HS-5 (cell line): ENCODE data around the gene SYP.
A peak's percentile ranks its signal among the peaks of the same experiment; 100 is the strongest.
"Not testable (repeated sequence)": the region's sequence is repeated elsewhere in the genome, so short reads cannot be mapped to it uniquely, and the experiment has no call there.

ENCODE experiments used
- DNase-seq: peaks from one replicate; pipeline ENCODE4 v3.0.0-alpha.2; 2012; ENCODE audit warnings: low read depth

Gene SYP

DNA sequence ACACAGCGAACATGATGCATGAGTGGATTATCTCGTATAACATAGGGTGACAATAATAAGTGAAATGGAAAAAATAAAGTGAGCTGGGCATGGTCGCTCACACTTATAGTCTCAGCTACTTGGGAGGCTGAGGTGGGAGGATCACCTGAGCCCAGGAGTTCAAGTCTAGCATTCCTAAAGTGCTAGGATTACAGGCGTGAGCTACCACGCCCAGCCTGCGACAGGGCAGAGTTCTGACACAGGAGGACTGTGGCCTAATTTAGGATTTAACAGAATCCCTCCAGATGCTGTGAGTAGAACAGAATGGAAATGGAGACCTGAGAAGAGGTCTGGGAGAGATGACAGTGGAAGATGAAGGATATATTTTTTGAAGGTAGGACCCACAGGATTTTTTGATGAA, 10.4 kb downstream of the SYP start:
- no peak for DNase-seq

DNA sequence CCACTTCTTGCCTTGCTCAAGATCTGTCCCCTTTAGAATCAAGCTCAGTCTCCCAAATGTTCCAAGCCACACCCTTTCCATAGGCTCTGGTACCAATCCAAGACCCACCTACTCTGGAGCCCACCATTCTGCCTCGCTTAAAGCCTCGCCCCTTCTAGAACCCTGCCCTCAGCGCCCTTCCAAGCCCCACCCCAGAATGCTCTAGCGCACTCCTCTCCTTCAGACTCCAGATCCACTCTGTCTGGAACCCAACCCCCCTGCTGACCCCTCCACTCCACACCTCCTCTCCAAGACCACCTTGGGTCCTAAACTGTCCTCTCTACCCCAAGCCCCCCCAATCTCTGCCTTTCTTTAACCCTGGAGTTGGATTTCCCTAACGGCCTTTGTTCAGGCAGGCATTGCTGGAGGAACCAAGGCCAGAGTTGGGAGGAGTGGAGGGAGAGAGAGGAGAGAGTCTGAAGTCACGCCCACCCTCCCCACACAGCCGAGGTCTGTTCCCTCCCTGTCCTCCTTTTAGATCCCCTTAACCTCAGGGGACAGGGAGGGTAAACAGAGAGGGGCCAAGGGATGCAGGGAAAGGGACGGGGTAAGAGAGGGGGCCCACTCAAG, 11.4 kb downstream of the SYP start:
- no peak for DNase-seq

DNA sequence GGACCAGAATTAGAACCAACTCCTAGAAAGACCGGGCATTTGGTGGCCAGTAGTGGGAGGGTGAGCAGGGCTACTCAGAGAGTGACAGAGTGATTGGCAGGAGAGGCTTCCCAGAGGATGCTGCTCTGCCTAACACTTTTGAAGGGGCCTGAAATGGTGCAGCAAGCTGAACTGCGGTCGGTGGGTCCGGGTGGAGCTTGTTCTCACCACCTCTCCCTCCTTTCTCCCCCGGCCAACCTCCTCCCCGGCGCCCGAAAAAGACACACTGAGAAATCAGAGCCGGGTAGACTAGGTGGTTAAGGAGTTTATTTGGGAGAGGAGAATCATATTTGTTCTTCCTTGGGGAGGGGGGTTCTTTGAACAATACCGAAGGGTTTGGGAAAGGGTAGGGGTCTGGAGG, 12.5 kb downstream of the SYP start:
- DNase-seq: no peak

DNA sequence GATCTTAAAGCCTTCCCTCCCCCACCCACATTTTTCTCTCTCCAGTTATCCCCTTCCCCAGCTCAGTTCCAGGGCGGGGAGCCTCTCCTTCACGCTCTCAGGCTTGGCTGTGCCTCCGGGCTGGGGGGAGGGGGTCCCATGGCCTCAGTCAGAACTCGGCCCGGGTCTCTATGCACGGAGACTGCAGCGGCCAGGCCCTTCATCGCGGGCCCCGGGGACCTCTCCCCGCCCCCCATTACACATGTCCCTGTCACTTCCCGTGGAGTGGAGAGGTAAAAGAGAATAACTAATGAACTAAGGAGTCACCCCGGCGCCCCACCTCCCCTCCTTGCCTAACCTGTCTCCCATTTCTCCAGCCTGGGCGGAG, 13.0 kb downstream of the SYP start:
- DNase-seq: no peak

DNA sequence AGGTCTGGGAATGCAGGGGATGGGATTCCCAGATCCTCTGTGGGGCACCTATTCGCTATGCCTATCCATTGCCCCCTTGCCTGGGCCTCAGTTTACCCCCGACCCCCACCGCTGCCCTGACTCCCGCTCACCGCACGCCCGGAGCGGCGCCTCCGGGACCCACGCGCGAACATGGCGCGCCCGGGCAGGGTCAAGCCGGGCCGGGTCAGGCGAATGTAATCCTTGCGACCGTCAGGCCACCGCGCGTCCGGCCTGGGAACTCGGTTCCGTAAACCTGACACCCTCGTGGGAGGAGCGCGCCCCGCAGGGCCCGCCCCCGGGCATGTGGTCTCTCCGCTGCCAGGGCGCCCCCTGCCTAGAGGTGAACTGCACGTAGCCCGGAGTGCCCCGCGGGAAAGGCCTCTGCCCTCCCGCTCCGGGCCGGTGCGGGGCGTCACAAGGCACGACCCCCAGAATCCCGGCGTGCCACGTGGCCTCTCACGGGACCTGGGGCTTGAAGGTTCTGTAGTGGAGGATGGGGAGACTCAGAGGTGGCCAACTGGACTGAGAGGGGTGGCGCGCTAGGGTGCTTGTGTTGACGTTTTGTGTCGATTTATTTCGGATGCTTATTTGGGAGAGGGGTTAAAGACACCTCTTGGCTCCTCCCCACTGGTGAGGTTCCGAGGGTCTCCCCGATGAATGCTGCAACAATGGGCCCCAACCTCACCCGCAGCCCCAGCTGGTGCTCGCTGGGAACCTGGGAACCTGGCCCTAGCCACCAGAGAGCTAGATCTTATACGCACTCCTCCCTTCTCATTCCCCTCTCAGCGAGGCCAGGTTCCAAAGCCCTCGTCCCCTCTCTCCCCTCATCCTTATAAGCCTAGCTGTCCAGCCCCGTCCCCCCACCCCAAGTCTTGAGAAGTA, 13.6 kb downstream of the SYP start, which contains the start of gene PRICKLE3:
PRICKLE3 (minus strand) TSS at position 249 of the 903 bp plus-strand sequence; CDS start at position 173, 76 bp downstream.
- DNase-seq: no peak

DNA sequence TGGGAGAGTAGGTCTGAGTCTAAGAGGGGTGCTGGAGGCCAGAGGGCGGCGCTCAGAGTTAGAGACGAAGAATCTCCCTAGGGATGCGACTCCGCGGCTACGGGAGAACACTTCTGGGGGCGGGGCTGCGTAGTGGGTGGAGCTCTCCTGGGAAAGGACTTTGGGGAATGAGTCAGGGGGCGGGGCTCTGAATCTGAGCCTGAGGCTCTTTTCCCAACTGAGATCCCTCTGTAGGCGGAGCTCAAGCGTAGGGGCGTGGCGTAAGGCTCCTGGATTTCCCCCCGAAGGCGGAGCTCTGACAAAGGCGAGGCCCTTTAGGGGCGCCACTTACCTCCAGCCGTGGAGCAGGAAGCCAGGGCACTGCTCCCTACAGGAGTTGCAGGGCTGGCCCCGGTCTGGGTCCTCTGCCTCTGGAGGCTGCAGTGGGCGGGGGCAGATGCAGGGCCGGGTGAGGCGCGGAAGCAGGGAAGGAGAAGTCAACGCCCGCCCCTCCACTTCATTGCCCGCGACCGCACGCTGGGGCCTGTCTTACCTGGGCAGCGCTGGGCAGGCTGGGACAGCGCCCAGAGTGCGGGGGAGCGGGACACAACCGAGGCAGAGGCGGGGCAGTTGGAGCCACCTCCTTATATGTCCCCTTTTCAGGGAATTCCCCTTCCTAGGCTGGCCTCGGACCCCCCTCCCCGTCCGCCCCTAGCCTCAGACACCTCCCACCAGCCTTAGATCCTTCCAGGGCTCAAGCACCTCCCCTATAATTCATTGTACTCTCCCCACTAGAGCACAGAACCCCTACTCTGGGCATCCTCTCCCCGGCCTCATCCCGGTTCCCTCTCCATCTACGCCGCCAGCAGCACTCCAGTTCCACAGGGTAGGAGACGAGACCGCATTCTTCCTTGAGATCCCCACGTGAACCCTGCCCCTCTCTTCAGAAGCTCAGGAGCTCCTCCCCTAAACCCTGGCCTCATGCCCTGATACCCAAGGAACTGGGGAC, 15.4 kb downstream of the SYP start:
- DNase-seq: peak; percentile 64

DNA sequence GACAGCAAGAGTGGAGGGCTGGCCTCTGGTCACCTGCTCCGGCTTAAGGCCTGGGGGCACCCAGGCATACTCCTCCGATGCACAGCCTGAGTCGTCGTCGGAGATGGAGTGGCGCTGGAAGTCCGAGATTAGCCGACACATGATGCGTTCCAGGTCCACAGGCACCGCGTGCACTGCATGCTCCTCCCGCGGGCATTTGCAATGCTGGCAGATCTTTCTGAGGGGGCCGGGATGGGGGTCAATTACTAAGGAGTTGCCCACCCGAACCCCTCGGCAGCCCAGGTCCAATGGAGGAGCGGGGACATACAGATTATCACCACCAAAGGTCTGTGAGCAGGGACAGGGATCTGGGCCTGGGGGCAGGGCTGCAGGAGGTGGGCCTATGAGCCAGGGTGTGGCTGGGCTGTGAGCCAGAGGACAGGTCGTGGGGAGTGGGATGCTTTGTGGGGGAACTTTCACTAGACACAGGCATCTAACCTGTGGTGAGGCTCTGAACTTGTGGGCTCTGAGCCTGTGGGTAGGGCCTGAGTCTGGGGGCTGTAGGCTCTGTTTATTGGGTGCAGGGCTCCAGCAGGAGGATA, 16.2 kb downstream of the SYP start:
- no peak for DNase-seq

DNA sequence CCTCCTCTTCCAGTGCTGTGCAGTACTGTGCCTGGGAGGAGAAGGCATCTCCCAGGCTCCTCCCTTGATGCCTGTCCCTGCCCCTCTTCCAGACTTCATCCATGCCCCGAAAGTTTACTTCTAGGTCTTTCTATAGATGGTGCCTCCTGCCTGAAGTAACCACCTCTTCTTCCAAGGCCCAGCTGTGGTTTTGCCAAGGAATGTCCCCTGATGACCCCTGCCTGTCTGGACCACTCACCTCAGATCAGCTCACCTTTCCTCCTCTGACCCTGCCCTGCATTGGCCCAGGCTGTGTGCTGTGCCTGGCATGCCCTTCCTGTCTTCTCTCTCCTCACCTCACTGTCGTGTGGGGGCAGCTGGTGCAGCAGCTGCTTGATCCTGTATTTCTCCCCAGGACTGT, 20.6 kb downstream of the SYP start:
- no peak for DNase-seq

DNA sequence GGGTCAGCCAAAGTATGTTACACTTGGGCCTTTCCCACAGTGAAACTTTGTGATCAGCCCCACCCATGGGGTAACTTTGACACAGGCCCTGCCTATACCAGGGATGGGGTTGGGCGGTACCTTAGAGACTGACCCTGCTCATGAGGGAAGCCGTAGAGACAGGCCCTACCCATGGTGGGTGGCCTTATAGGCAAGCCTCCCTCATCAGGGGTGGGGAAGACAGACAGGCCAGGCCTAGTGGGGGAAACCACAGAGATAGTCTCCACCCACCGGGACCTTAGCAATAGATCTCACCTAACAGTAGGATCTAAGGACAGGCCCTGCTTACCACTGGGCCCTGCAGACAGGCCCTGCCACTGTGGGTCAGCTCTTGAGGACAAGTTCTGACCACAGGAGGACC, 21.5 kb downstream of the SYP start:
- no peak for DNase-seq

DNA sequence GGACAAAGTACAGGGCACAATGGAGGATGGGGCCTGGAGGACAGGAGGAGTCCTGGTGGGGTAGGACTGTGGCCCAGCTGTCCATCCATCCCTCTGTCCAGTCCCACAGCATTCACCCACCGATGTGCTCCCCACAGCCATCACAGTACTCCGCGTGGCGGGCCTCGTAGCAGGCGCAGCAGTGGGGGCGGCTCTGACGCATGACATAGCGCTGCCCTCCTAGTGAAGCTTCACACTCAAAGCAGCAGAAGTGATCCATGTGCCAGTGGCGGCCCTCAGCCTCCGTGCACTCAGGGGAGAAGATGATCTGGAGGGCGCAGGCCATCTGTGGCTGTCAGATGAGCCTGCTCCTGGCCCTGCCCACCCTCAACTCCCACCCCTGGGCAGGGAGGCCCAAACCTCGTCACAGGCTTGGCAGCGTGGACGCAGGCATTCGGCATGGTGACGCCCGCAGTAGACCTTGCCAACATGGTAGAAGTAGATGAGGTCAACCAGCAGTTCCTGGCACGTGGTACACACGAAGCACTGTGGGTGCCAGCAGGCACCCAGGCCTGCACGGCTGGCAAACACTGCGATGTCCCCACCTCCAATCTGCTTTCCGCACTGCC, 22.0 kb downstream of the SYP start:
- DNase-seq: no peak

DNA sequence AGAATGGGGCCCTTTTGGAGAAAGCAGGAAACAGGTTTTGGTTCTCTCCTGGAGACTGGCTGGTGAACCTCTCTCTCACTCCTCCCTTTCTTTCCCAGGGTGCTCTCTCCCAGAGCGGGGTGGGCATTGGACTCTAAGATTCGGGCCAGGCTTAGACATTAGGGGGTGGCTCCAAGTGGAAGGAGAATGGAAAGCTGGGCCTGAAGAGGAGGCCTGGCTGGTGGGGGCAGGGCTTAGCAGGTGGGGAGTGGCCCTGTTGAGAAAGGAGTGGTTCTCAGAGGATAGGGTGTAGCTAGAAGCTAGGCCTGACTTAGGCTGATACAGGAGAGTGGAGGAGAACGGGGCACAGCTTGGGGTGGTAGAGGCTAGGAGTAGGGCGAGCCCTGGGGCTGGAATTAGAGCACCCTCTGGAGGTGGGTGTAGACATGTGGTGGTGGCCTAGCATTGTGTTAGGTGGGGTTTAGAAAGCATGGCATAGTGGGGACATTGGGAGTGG, 22.6 kb downstream of the SYP start:
- no peak for DNase-seq

DNA sequence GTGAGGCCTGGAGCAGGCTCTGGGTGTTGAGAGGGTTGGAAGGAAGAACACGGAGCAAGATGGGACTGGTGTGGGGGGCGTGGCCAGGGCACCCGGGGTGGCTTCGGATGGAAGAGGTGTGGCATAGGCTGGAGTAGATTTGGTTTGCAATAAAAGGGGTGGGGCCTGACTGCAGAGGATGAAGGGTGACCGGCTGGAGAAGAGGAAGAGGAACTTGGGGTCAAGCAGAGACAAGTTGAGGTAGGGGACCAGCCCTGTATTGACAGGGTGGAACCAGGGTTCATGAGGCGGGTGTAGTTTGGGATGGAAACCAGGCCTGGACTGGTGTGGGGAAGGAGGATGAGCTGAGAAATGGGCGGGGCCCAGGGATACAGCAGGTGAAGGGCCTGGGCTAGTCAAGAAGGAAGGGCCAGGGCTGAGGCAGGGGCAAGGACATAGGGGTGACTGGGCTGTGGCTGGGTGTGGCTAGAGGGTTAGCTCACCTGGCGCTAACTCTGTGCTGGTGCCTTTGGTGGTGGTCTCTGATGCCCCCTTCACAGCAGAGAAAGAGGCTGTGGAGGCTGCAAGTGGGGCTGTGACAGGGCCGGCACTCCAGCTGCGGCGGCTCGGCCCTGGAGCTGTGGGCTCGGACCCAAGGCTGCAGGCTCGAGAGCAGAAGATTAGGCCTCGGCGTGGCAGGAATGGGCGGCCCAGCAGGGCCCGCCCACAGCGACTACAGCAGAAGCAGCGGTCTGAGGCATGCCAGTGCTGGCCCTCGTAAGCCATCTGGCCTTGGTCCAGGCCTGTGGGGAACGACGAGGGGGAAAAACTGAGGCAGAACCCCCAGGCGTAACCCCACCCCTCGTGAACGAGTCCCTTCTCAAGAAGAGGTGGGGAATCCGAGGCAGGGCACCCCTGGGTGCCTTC, 23.3 kb downstream of the SYP start:
- DNase-seq: no peak

DNA sequence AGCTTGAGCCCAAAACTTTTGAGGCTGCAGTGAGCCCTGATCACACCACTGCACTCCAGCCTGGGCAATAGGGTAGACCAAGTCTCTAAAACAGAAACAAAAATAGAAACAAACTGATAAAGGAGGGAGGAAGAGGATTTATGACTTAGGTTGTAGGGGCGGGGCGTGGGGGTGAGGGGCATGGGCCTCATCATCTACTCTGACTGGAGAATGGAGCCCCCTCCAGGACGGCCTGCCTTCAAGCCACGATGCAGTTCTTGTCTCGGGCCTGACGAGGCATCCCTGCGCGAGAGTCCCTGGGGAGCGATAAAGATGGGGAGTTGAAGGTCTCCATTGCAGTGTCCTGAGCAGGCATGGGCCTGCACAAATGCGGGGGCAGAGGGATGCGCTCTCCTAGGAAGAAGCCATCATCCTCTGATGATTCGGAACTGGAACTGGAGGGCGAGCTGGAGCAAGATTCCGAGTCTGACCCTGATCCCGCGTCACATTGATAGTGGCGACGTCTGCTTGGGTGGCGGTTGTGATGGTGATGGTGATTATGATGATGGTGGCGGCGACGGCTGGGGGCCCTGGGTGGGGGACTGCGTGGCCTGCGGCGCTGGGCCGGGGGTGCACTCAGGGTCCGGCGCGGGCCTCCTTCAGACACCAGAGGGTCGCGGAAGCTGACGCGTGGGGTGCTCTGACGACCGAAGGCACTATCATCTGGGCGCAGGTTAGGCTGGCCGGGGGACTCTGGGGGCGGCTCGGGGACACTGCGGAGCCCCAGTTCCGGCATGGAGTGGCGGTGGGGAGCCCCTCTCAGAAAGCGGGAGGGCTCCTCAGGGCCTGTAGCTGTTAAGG, 24.3 kb downstream of the SYP start:
- DNase-seq: no peak

DNA sequence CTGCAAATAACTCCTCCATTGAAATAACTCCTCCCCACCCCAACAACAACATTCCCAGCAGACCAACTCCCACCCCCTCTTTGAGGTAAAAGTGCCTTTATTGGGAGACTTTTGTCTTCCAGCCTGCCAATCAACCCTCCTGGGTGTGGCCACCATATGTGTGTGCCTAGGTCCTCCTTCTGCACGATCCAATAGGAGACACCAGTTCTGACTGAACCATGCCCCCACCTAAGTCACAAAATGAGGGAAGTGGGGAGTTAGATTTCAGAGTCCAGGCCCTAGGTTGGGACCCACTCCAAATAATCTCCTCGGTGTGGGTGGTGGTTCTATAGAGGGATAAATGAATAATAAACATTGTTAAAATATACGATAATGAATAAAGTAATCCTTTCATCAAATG, 25.3 kb downstream of the SYP start:
- no peak for DNase-seq

DNA sequence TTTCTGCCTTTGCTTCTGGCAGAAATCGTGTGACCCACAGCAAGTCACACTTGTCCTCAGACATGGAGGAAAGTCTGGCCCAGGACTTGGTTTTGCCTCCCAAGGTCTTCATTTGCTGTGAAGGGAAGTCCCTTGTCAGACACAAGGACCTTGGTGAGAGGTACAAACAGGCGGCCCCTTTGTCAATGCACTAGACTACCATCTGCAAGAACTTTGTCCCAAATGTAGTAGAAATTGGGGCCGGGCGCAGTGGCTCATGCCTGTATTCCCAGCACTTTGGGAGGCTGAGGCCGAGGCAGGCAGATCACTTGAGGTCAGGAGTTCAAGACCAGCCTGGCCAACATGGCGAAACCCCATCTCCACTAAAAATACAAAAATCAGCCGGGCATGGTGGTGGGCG, 26.4 kb downstream of the SYP start:
- not testable (repeated sequence) for DNase-seq

DNA sequence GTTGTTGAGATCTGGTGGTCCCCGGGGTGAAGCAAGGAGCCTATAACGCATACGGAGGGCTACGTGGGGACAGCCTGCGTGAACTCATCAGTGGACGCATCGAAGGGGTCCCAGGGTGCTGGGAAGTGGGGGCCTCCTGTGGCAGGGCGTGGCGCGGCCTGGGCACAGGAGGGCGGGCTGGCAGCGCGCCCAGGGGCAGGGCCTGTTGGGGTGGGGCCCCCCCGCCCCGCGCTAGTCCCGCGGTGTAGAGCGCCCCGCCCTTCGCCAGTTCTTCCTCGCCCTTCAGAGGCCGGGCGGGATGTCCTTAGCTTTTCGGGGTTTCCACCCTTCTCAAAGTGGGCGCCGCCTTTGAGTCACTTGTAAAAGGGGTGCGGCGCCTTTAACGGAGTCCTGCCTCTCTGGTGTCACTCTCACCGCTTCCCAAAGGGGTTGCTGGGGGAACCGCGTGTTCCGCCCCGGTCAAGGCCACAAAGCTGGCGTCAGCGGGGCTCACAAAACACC, 27.7 kb downstream of the SYP start:
- no peak for DNase-seq

DNA sequence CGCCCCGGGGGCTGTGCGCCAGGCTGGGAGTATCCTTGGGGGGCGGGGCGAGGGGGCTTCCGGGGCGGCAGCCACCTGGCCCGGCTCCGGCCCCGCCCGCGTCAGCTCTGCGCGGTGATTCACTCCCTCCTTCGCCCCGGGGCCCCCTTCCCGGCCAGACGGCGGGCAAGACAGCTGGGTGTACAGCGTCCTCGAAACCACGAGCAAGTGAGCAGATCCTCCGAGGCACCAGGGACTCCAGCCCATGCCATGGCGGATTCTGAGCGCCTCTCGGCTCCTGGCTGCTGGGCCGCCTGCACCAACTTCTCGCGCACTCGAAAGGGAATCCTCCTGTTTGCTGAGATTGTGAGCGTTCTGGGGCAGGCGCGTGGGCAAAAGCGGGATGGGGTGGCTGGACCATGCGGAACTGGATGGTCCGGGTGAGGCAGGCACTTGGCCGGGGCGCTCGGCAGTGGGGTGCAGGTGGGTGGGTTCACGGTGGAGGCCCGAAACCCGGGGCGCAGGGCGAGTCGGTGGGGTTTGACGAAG, 28.2 kb downstream of the SYP start, which contains the start of gene PLP2:
PLP2 (plus strand) TSS at position 147 of the 528 bp plus-strand sequence; CDS start at position 250, 103 bp downstream.
- no peak for DNase-seq

DNA sequence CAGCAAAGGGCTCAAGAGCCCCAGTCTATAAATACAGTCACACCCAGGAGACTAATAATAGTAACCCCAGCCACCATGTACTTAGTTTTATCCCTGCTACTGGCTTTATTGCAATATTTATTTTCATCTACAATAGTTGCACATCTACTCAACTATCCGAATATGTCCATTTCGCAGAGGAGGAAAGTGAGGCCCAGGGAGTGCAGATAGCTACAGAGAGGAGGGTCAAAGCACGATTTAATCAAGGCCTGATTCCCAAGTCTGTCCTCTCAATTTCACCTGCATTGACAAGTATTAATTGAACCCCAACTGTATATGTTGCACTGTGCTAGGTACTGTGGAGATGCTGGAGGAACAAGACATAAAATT, 32.3 kb downstream of the SYP start:
- no peak for DNase-seq
